Fibroblast of skin of back (primary cell): ENCODE data around the gene CPXCR1. TPM values are rescaled to one million over a fixed set of nuclear protein-coding genes. Genes with fewer than 3 reads are reported as not detected.
"Not testable (repeated sequence)": the region's sequence is repeated elsewhere in the genome, so short reads cannot be mapped to it uniquely, and the experiment has no call there.

Experiments used
- DNase-seq: peaks from one replicate; pipeline ENCODE4 v3.0.0-alpha.2; 2013
- polyA plus RNA-seq, 2 experiments: library from polyadenylated mRNA; unstranded; fragments of 120-200 nt; gene quantifications; one replicate each; pipeline ENCODE4 v1.2.1, GENCODE V29; 2013; ENCODE audit not compliant: insufficient read length in 2 of 2

Gene CPXCR1
- not detected for polyA plus RNA-seq (2013, experiment 1 of 2; ENCODE audit: insufficient read length)
- not detected for polyA plus RNA-seq (2013, experiment 2 of 2; ENCODE audit: insufficient read length)

DNA sequence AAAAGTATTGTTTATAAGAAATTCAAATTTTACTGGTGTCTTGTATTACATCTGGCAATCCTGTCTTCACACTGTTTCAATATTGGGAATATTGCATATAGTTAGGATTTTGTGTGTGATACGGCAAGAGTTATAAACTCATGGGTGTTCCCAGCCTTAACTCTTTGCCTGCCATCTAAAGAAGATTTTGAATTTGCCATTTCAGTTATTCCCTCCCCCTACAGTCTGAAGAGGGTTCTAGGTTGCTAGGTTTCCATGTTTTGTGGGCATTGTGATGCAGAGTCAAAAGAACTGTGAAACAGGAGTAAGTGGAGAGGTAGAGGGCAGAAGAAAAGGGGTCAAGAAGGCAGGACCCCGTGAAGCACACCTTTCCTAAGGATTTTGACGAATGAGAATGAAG is at the start of gene CPXCR1:
Gene CPXCR1, plus strand, starts transcription at position 301 of the 400 bp plus-strand sequence. CDS start 6,190 bp downstream, outside the sequence.
- no peak for DNase-seq

GRCh38 chrX:88735835-88736234 is 11.2 kb upstream of the CPXCR1 start:
- DNase-seq: no peak

GRCh38 chrX:88746215-88746614 is 810 bp upstream of the CPXCR1 start:
- not testable (repeated sequence) for DNase-seq

DNA sequence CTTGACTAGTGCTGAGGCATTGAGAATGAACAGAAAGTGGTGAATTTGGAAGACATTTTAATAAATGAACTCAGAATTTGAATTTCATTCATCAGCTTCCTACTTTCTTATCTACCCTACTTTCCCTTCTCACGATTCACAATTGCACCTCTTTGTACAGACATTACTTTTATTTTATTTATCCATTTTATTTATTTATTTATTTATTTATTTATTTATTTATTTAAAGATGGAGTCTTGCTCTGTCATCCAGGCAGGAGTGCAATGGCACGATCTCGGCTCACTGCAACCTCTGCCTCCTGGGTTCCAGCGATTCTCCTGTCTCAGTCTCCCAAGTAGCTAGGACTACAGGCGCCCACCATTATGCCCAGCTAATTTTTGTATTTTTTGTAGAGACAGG is 5.3 kb downstream of the CPXCR1 start:
- not testable (repeated sequence) for DNase-seq

GRCh38 chrX:88789825-88790224 is 42.8 kb downstream of the CPXCR1 start:
- DNase-seq: no peak
